ENCODE measurements around the gene NET1. TPM values are rescaled to one million over a fixed set of nuclear protein-coding genes. Genes with fewer than 3 reads are reported as not detected.

NET1 gene
- polyA plus RNA-seq, 3 donors, result 126 to 153 (median 144) TPM

- no peak for DNase-seq (ENCODE audit: low read depth in 3 of 3, low spot score in 2 of 3)
These were observed 85.8 kb downstream of the NET1 start for GRCh38 chr10:5497948-5498730.

GRCh38 chr10:5498791-5499492, 86.6 kb downstream of the NET1 start:
- DNase-seq (ENCODE audit: low read depth in 3 of 3, low spot score in 2 of 3), result no peak

- no peak for DNase-seq (ENCODE audit: low read depth in 3 of 3, low spot score in 2 of 3)
These were observed 87.3 kb downstream of the NET1 start, which contains the start of gene CALML5 for GRCh38 chr10:5499493-5500140. TSS of gene CALML5 (minus strand) at chr10:5499570. CDS start at chr10:5499438, 132 bp downstream.

GRCh38 chr10:5500162-5500670, 87.9 kb downstream of the NET1 start:
- DNase-seq (ENCODE audit: low read depth in 3 of 3, low spot score in 2 of 3), result no peak

- no peak for DNase-seq (ENCODE audit: low read depth in 3 of 3, low spot score in 2 of 3)
These were observed 88.6 kb downstream of the NET1 start for GRCh38 chr10:5500910-5501309.

GRCh38 chr10:5502061-5502521, 89.7 kb downstream of the NET1 start:
- DNase-seq (ENCODE audit: low read depth in 3 of 3, low spot score in 2 of 3), result no peak

- no peak for DNase-seq (ENCODE audit: low read depth in 3 of 3, low spot score in 2 of 3)
These were observed 90.5 kb downstream of the NET1 start for GRCh38 chr10:5502571-5503476.

GRCh38 chr10:5503477-5503835, 91.1 kb downstream of the NET1 start:
- peak in 2 of 3 donors; percentile 25 to 40 for DNase-seq (ENCODE audit: low read depth in 3 of 3, low spot score in 2 of 3)

- DNase-seq (ENCODE audit: low read depth in 3 of 3, low spot score in 2 of 3), result no peak
These were observed 92.1 kb downstream of the NET1 start for GRCh38 chr10:5504146-5505072.

- DNase-seq (ENCODE audit: low read depth in 3 of 3, low spot score in 2 of 3), result no peak
These were observed 93.9 kb downstream of the NET1 start for GRCh38 chr10:5506246-5506645.

GRCh38 chr10:5506751-5507648, 94.6 kb downstream of the NET1 start:
- DNase-seq (ENCODE audit: low read depth in 3 of 3, low spot score in 2 of 3), result no peak

- DNase-seq (ENCODE audit: low read depth in 3 of 3, low spot score in 2 of 3), result no peak
These were observed 95.3 kb downstream of the NET1 start for GRCh38 chr10:5507649-5508131.

GRCh38 chr10:5508161-5508604, 95.8 kb downstream of the NET1 start:
- DNase-seq (ENCODE audit: low read depth in 3 of 3, low spot score in 2 of 3), result no peak

Other genes starting within 250 kb of the NET1 start
- gene AKR1C8, start 227.4 kb upstream of the NET1 start, polyA plus RNA-seq (ENCODE audit: insufficient read length in 3 of 3), result under 1 TPM; 0.07 to 0.50 (median 0.26) TPM
- not detected for gene AKR1C4, start 215.7 kb upstream of the NET1 start, polyA plus RNA-seq (ENCODE audit: insufficient read length in 3 of 3)
- 1 to 10 TPM; 2.0 to 2.9 (median 2.4) TPM for gene UCN3, start 47.6 kb upstream of the NET1 start, polyA plus RNA-seq (ENCODE audit: insufficient read length in 3 of 3)
- under 1 TPM; 0.19 to 0.45 (median 0.43) TPM for gene TUBAL3, start 7.7 kb upstream of the NET1 start, polyA plus RNA-seq (ENCODE audit: insufficient read length in 3 of 3)
- gene CALML5, start 87.0 kb downstream of the NET1 start, polyA plus RNA-seq (ENCODE audit: insufficient read length in 3 of 3), result not detected
- gene CALML3, start 112.4 kb downstream of the NET1 start, polyA plus RNA-seq (ENCODE audit: insufficient read length in 3 of 3), result under 1 TPM in 1 of 3 donors, not detected in 2; 0.10 TPM